ENCODE measurements around the gene OR4E2. TPM values are rescaled to one million over a fixed set of nuclear protein-coding genes. Genes with fewer than 3 reads are reported as not detected.

Gene OR4E2
- total and polyA plus RNA-seq, 7 donors, result not detected

DNA sequence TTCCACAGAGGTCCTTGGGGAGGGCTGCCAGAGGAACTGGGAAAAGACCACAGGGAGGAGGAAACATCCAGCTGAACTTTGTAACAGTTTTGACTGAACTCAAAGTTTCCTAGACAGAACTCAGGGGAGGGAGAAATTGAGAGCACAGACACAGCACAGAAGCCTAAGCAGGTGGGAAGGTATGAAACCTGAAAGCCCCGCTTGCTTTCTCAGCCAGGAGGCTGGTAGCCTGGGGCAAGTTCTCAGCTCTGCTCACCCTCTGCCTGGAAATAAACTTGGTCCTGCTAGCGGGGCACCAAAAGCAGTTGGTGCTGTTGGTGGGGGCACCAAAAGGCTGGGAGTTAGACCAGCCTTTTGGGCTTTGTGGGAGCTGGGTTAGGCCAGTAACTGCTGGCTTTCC is 45.9 kb downstream of the OR4E2 start:
- WGBS, 3 donors, result 85 to 96% (median 86%) methylated on average over 2 of the region's 2 CpGs
- no peak overlapping the region for H3K27ac ChIP-seq
- TF ChIP-seq, protein P1, sequence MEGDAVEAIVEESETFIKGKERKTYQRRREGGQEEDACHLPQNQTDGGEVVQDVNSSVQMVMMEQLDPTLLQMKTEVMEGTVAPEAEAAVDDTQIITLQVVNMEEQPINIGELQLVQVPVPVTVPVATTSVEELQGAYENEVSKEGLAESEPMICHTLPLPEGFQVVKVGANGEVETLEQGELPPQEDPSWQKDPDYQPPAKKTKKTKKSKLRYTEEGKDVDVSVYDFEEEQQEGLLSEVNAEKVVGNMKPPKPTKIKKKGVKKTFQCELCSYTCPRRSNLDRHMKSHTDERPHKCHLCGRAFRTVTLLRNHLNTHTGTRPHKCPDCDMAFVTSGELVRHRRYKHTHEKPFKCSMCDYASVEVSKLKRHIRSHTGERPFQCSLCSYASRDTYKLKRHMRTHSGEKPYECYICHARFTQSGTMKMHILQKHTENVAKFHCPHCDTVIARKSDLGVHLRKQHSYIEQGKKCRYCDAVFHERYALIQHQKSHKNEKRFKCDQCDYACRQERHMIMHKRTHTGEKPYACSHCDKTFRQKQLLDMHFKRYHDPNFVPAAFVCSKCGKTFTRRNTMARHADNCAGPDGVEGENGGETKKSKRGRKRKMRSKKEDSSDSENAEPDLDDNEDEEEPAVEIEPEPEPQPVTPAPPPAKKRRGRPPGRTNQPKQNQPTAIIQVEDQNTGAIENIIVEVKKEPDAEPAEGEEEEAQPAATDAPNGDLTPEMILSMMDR (IDR thresholded peaks at IDR 0.05), result no peak
- H3K9me3 ChIP-seq, result no peaks in the 10 kb centered on the region
- ATAC-seq, result no peak
- intact Hi-C loops (cut with DNase I), result no loop called here
- H3K36me3 ChIP-seq (ENCODE audit: insufficient read depth in 1 of 2, low read depth in 1 of 2), result no peaks in the 10 kb centered on the region
- DNase-seq, result no peak
- no peaks in the 10 kb centered on the region for H3K27me3 ChIP-seq (ENCODE audit: insufficient read depth in 3 of 3, low read length in 2 of 3)
- H3K4me1 ChIP-seq, result no peaks in the 10 kb centered on the region
- H3K4me3 ChIP-seq, result no peak overlapping the region

DNA sequence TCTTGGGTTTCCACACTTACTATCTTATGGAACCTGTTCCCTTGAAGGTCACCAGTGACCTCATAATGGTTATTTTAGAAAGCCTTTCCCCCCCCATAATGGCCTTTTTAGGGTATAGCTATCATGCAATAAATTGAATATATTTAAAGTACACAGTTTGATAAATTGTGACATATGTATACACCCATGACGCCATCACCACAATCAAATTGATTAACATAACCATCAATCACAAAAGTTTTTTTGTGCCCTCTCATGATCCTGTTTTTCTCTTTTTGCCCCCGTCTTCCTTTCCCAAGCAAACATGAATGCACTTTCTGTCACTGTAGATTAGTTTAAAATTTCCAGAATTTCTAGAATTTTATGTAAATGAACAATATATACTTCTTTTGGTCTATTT is 48.7 kb downstream of the OR4E2 start:
- 56 to 76% (median 75%) methylated on average over 2 of the region's 2 CpGs for WGBS, 3 donors
- Histone ChIP-seq H3K9me3 (no peaks in the 10 kb centered on the region), H3K4me3 (no peak overlapping the region), H3K36me3 (ENCODE audit: insufficient read depth in 1 of 2, low read depth in 1 of 2) (no peaks in the 10 kb centered on the region), H3K27me3 (ENCODE audit: insufficient read depth in 3 of 3, low read length in 2 of 3) (peaks cover 0 to 8% (median 0%) of the 10 kb centered on the region in 3 donors), H3K4me1 (no peaks in the 10 kb centered on the region), H3K27ac (no peak overlapping the region)
- TF ChIP-seq, protein P1 (IDR thresholded peaks at IDR 0.05), result no peak
- intact Hi-C loops (cut with DNase I), result no loop called here
- DNase-seq, result no peak
- ATAC-seq, result no peak

DNA sequence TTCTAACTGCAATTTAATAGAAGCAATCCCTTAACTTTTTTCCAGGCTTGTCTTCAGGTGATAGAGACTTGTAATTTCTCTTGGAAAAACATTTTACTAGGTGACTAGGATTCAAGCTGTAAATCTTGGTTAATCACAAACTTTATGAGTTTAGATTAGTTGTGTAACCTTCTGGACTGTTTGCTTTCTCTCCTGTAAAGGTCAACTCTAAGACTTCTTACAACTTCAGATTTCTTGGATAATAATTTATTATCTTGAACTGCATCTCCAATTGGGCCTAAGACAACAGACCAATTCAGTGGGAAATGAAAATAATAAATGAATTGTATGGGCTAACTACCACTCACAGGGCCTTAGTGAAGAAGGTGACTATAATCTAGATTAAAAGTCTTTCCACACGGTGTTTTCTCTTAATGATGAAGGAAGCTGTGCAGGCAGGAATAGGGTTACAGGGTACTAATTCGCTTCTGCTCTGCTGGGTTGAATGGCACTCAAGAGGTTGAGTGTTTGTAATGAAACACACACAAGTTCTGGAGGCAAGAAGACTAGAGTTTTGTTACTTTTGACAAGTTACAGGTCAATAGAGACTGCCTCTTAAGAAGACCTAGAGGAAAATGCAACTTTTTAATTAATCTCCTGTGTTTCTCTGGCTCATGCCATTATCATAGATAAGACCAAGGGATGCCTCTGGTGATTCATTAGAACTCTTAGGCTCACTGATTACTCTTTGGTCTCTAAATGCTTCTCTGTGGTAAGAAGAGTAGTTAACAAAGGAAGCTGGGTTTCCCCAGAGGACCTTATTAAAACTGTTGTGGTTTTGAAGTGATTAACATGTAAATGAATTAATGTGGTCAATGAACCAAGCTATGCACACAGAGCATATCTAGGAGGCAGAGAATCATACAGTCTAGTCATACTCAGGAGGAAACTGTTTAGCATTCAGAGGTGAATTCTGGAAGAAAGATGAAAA is 50.0 kb downstream of the OR4E2 start:
- WGBS, 3 donors, result 33 to 63% (median 46%) methylated on average over 2 of the region's 2 CpGs
- TF ChIP-seq, protein P1 (IDR thresholded peaks at IDR 0.05), result no peak
- intact Hi-C loops (cut with DNase I), result no loop called here
- no peaks in the 10 kb centered on the region for H3K9me3 ChIP-seq
- ATAC-seq, result no peak
- no peaks in the 10 kb centered on the region for H3K36me3 ChIP-seq (ENCODE audit: insufficient read depth in 1 of 2, low read depth in 1 of 2)
- H3K4me3 ChIP-seq, result no peak overlapping the region
- H3K27me3 ChIP-seq (ENCODE audit: insufficient read depth in 3 of 3, low read length in 2 of 3), result peaks cover 0 to 8% (median 0%) of the 10 kb centered on the region in 3 donors
- no peaks in the 10 kb centered on the region for H3K4me1 ChIP-seq
- no peak for DNase-seq
- H3K27ac ChIP-seq, result no peak overlapping the region

DNA sequence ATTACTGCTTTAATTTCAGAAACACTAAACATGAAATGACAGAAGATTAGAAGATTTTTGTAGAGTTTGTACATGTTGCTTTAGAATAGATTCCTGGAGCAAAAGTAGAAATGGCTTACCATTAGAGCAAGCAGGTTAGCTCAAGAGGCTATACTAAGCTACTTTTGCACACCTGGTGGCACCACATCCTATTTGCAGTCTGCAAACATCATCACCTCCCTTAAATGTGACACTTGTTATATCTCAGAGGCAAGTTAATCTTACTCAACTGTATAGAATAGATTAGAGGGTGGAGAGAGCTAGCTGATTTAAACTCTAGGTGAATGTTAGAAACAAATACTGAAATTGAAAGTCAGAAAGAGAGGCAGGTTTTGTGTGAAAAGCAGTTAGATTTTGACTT is 50.7 kb downstream of the OR4E2 start:
- Histone ChIP-seq H3K9me3 (no peaks in the 10 kb centered on the region), H3K27me3 (ENCODE audit: insufficient read depth in 3 of 3, low read length in 2 of 3) (peaks cover 0 to 8% (median 0%) of the 10 kb centered on the region in 3 donors), H3K27ac (no peak overlapping the region), H3K4me3 (no peak overlapping the region), H3K36me3 (ENCODE audit: insufficient read depth in 1 of 2, low read depth in 1 of 2) (no peaks in the 10 kb centered on the region), H3K4me1 (no peaks in the 10 kb centered on the region)
- ATAC-seq (no peak), DNase-seq (no peak)
- TF ChIP-seq, protein P1 (IDR thresholded peaks at IDR 0.05), result no peak
- intact Hi-C loops (cut with DNase I), result no loop called here

Data from psoas muscle (tissue), 8 donors.